OCI-LY3 (cell line): Measurements from ENCODE around the gene IFT122.

Experiments
- EZH2phosphoT487 ChIP-seq: fragments of 200-600 bp; shearing (Covaris generic); IDR thresholded peaks from 2 replicates; pipeline ENCODE4 v1.6.1; 2018; ENCODE audit warnings: antibody characterized with exemption, mixed run types, low read depth
- TF ChIP-seq, protein P1 (sequence below): fragments of 200-600, 300-600 bp; sonication (generic); IDR thresholded peaks from 2 replicates; pipeline ENCODE4 v1.5.1; 2014; ENCODE audit warnings: antibody characterized with exemption, low read length, low read depth

DNA sequence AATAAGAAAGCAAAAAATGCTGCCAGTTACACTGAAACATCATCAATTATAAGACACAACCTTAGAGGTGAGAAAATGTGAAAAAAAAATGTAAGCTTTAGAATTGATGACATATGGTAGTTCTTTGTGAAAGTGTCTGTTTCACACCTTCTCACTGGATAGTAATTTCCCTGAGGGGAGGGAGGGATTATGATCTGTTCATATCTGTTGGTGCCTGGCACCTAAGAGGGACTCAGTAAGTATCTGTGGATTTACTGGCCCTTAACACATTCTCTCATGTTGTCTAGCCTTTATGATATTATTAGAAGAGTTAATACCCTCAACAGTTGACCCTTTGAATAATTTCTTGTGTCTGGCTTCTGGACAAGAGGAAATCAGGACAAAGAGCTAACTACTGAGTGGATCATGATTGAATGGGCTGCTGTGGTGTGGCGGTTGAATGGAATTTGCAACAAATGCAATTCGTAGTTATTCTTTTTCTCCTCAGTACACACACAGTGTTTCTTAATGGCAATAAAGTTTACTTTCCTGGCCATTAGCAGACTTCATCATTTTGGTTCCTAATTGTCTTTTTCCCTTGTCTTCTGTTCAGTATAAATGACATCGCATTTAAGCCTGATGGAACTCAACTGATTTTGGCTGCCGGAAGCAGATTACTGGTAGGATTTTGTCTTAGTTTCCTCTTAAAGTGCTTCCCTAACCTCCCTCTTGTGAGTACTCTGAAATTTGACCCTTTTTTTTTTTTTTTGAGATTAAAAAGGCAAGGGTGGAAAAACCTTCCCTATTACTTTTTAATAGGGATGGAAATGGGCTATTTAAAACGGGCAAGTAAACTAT, 9.5 kb downstream of the IFT122 start:
- TF ChIP-seq EZH2phosphoT487 = no peak
- TF ChIP-seq, protein P1, sequence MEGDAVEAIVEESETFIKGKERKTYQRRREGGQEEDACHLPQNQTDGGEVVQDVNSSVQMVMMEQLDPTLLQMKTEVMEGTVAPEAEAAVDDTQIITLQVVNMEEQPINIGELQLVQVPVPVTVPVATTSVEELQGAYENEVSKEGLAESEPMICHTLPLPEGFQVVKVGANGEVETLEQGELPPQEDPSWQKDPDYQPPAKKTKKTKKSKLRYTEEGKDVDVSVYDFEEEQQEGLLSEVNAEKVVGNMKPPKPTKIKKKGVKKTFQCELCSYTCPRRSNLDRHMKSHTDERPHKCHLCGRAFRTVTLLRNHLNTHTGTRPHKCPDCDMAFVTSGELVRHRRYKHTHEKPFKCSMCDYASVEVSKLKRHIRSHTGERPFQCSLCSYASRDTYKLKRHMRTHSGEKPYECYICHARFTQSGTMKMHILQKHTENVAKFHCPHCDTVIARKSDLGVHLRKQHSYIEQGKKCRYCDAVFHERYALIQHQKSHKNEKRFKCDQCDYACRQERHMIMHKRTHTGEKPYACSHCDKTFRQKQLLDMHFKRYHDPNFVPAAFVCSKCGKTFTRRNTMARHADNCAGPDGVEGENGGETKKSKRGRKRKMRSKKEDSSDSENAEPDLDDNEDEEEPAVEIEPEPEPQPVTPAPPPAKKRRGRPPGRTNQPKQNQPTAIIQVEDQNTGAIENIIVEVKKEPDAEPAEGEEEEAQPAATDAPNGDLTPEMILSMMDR = no peak
